Measurements from ENCODE around the gene PLEKHM3. TPM values are rescaled to one million over a fixed set of nuclear protein-coding genes. Genes with fewer than 3 reads are reported as not detected.
A peak's percentile ranks its signal among the peaks of the same experiment; 100 is the strongest.

PLEKHM3 gene
- total and polyA plus RNA-seq, 2 experiments from 2014 or later: 3.9 to 8.8 TPM

GRCh38 chr2:207779523-207779922, 245.8 kb downstream of the PLEKHM3 start:
- Histone ChIP-seq H3K9me2 (ENCODE audit: insufficient read depth) (no peaks in the 10 kb centered on the region), H3K27ac (ENCODE audit: low read depth) (no peak overlapping the region), H3K4me1 (ENCODE audit: insufficient read depth) (peaks cover 10% of the 10 kb centered on the region), H4K20me1 (replicated peaks; ENCODE audit: insufficient read depth) (no peaks in the 10 kb centered on the region), H3F3A (replicated peaks; ENCODE audit: low read depth) (no peaks in the 10 kb centered on the region), H3K79me2 (replicated peaks; ENCODE audit: insufficient read depth) (no peaks in the 10 kb centered on the region), H2AFZ (no peak overlapping the region), H3K36me3 (ENCODE audit: insufficient read depth) (no peaks in the 10 kb centered on the region), H3K27me3 (ENCODE audit: insufficient read depth) (no peaks in the 10 kb centered on the region), H3K4me3 (no peak overlapping the region), H3K4me2 (no peak overlapping the region)
- H3K4me3 Mint-ChIP-seq: no peak overlapping the region
- peak; percentile 63 for ATAC-seq
- no peaks in the 10 kb centered on the region for H3K36me3 Mint-ChIP-seq (ENCODE audit: low read depth)
- H3K4me1 Mint-ChIP-seq: peaks cover 12% of the 10 kb centered on the region
- no peaks in the 10 kb centered on the region for H3K9me3 Mint-ChIP-seq
- TF ChIP-seq POLR2AphosphoS5 (IDR thresholded peaks at IDR 0.05; ENCODE audit: low read depth) (no peak), ZNF114 (CRISPR knock-in tag; IDR thresholded peaks at IDR 0.05) (no peak), REST (IDR thresholded peaks at IDR 0.05; ENCODE audit: unreplicated experiment) (no peak), CREB1 (CRISPR knock-in tag; IDR thresholded peaks at IDR 0.05; ENCODE audit: low read depth) (no peak), ZNF331 (CRISPR knock-in tag; IDR thresholded peaks at IDR 0.05; ENCODE audit: low read depth) (no peak), CTCF (conservative IDR thresholded peaks at IDR 0.05; ENCODE audit: low read depth in 2 of 2) (no peak), NANOG (IDR thresholded peaks at IDR 0.05; ENCODE audit: borderline replicate concordance) (no peak), JUNB (IDR thresholded peaks at IDR 0.05; ENCODE audit: unreplicated experiment) (no peak)
- H3K27me3 Mint-ChIP-seq (ENCODE audit: insufficient read depth, low read depth, poor library complexity): peaks cover 4% of the 10 kb centered on the region
- no peak for DNase-seq (ENCODE audit: low spot score)
- H3K27ac Mint-ChIP-seq: no peak overlapping the region

GRCh38 chr2:207778298-207778882, 246.9 kb downstream of the PLEKHM3 start:
- peaks cover 4% of the 10 kb centered on the region for H3K27me3 Mint-ChIP-seq (ENCODE audit: insufficient read depth, low read depth, poor library complexity)
- Histone ChIP-seq H3K27ac (ENCODE audit: low read depth) (no peak overlapping the region), H3K4me1 (ENCODE audit: insufficient read depth) (peaks cover 10% of the 10 kb centered on the region), H3K36me3 (ENCODE audit: insufficient read depth) (no peaks in the 10 kb centered on the region), H3K9me2 (ENCODE audit: insufficient read depth) (no peaks in the 10 kb centered on the region), H4K20me1 (replicated peaks; ENCODE audit: insufficient read depth) (no peaks in the 10 kb centered on the region), H3K4me3 (no peak overlapping the region), H3F3A (replicated peaks; ENCODE audit: low read depth) (no peaks in the 10 kb centered on the region), H2AFZ (no peak overlapping the region), H3K79me2 (replicated peaks; ENCODE audit: insufficient read depth) (no peaks in the 10 kb centered on the region), H3K27me3 (ENCODE audit: insufficient read depth) (no peaks in the 10 kb centered on the region), H3K4me2 (no peak overlapping the region)
- H3K4me1 Mint-ChIP-seq: peaks cover 14% of the 10 kb centered on the region
- no peak for TF ChIP-seq STAT1 (IDR thresholded peaks at IDR 0.05; ENCODE audit: unreplicated experiment)
- H3K27ac Mint-ChIP-seq: no peak overlapping the region
- H3K36me3 Mint-ChIP-seq (ENCODE audit: low read depth): no peaks in the 10 kb centered on the region
- H3K9me3 Mint-ChIP-seq: no peaks in the 10 kb centered on the region
- H3K4me3 Mint-ChIP-seq: no peak overlapping the region
- ATAC-seq: no peak
- DNase-seq (ENCODE audit: low spot score): no peak

Data from GM23338 (cell line).